ENCODE measurements around the gene NAXE.

The NAXE gene

DNA sequence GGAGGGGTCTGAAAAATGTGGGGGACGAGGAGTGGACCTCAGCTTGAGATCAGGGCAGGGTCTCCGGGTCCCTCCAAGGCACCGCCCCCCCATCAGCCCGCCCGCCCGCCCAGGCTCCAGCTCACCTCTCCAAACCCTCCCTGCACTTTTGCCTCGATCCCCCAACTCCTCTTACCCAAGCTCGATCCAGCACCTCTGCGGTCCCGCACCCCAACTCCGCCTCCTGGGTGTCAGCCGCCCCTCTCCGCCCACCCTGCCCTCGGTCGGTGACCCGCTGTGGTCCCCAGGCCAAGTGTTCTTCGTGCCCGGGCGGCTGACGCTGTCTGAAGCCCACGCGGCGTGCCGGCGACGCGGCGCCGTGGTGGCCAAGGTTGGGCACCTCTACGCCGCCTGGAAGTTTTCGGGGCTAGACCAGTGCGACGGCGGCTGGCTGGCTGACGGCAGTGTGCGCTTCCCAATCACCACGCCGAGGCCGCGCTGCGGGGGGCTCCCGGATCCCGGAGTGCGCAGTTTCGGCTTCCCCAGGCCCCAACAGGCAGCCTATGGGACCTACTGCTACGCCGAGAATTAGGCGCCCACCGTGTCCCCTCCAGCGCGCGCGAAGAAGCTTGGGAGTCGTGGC is 33.3 kb downstream of the NAXE start:
- H3K9ac ChIP-seq, result no peak overlapping the region
- H3K4me3 ChIP-seq (ENCODE audit: low read depth, low read length), result no peak overlapping the region
- no peaks in the 10 kb centered on the region for H3K79me2 ChIP-seq
- H3K27ac ChIP-seq, result no peak overlapping the region
- peak overlapping the region; percentile 56 for H2AFZ ChIP-seq
- peak overlapping the region; percentile 69 for H3K4me2 ChIP-seq (ENCODE audit: low read length)
- H3K9me3 ChIP-seq (ENCODE audit: control insufficient read depth, low read length), result no peaks in the 10 kb centered on the region
- H3K27me3 ChIP-seq (ENCODE audit: control insufficient read depth, insufficient read depth, low read length), result peaks cover 4% of the 10 kb centered on the region
- H3K4me1 ChIP-seq, result peaks cover 10% of the 10 kb centered on the region
- TF ChIP-seq, protein P1, sequence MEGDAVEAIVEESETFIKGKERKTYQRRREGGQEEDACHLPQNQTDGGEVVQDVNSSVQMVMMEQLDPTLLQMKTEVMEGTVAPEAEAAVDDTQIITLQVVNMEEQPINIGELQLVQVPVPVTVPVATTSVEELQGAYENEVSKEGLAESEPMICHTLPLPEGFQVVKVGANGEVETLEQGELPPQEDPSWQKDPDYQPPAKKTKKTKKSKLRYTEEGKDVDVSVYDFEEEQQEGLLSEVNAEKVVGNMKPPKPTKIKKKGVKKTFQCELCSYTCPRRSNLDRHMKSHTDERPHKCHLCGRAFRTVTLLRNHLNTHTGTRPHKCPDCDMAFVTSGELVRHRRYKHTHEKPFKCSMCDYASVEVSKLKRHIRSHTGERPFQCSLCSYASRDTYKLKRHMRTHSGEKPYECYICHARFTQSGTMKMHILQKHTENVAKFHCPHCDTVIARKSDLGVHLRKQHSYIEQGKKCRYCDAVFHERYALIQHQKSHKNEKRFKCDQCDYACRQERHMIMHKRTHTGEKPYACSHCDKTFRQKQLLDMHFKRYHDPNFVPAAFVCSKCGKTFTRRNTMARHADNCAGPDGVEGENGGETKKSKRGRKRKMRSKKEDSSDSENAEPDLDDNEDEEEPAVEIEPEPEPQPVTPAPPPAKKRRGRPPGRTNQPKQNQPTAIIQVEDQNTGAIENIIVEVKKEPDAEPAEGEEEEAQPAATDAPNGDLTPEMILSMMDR (IDR thresholded peaks at IDR 0.05), result no peak
- no peaks in the 10 kb centered on the region for H3K36me3 ChIP-seq (ENCODE audit: control insufficient read depth, insufficient read depth, low read length)

DNA sequence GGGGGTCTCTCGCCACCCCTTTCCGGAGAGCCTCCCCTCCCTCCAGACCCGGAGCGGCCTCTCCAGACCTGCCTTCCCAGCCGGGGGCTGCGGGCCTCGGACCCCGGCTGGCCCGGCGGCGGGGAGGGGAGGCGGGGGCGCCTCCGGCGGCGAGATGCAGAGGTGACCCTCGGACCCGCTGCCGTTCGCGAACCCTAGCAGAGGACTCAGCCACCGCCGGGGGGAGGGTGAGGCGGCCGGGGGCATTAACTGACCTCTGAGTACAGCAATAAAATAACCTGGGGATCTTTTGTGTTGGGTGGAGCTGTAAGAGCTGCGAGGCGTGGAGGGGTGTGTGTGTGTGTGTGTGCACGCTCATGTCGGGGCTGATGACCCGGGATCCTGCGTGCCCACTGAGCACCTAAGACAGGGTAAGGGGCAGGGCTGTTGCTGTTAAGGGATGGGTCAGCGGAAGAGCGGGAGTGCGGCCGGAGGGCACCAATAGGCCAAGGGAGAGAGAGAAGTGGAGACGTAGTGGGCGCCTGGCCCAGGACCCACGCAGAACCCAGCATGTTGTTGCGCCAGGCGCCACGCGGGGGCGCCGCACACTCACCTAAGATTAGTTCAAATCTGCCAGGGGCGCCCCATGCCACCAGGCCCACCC is 34.0 kb downstream of the NAXE start:
- no peaks in the 10 kb centered on the region for H3K9me3 ChIP-seq (ENCODE audit: control insufficient read depth, low read length)
- H3K36me3 ChIP-seq (ENCODE audit: control insufficient read depth, insufficient read depth, low read length), result no peaks in the 10 kb centered on the region
- no peak overlapping the region for H3K4me3 ChIP-seq (ENCODE audit: low read depth, low read length)
- H3K79me2 ChIP-seq, result no peaks in the 10 kb centered on the region
- H3K27me3 ChIP-seq (ENCODE audit: control insufficient read depth, insufficient read depth, low read length), result peaks cover 4% of the 10 kb centered on the region
- no peak overlapping the region for H3K27ac ChIP-seq
- H2AFZ ChIP-seq, result no peak overlapping the region
- no peak overlapping the region for H3K9ac ChIP-seq
- H3K4me2 ChIP-seq (ENCODE audit: low read length), result peak overlapping the region; percentile 56
- H3K4me1 ChIP-seq, result peaks cover 10% of the 10 kb centered on the region
- TF ChIP-seq, protein P1 (IDR thresholded peaks at IDR 0.05), result peak; percentile 58

DNA sequence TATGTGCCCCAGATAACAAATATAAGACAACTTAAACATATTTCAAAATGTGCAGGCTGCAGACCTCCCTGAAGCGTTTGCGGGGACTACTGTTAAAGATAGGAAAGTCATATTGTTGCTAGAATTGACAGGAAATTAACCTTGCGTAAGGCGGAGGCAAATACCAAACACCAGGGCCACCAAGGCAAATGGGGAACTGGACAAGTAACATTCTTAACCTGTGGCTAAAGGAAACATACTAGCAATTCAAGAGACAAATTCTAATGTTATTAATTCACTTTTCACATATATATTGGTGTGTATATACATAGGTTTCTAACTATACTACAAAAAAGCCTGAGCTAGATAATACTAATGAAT is 34.5 kb downstream of the NAXE start:
- Histone ChIP-seq H3K27me3 (ENCODE audit: control insufficient read depth, insufficient read depth, low read length) (peaks cover 4% of the 10 kb centered on the region), H3K4me3 (ENCODE audit: low read depth, low read length) (no peak overlapping the region), H3K36me3 (ENCODE audit: control insufficient read depth, insufficient read depth, low read length) (no peaks in the 10 kb centered on the region), H3K4me2 (ENCODE audit: low read length) (no peak overlapping the region), H3K27ac (no peak overlapping the region), H3K4me1 (peaks cover 10% of the 10 kb centered on the region), H3K9ac (no peak overlapping the region), H2AFZ (no peak overlapping the region), H3K79me2 (no peaks in the 10 kb centered on the region), H3K9me3 (ENCODE audit: control insufficient read depth, low read length) (no peaks in the 10 kb centered on the region)
- TF ChIP-seq, protein P1 (IDR thresholded peaks at IDR 0.05), result no peak

DNA sequence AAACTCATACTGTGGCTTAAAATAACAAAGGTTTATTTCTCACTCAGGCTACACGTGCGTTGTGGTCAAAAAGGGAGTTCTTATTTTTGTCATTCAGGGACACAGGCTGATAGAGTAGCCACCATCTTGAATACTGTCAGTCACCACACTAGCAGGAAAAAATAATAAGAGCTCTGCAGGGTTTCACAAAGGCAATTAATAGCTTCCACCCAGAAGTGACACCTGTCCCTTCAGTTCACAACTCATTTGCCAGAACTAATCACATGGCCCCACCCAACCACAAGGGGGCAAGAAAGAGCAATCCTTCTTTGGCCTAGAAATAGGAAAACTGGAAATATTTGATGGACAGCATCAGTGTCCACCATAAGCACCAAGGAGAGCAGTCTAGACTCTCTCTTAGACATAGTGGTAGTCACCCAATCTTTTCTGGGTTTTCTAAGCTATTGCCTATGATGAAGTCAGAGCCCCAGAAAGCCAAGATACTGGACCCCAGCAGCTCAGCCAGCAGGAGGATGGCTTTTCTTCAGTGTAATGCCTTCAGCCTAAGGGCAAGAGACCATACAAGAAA is 35.8 kb downstream of the NAXE start:
- Histone ChIP-seq H3K9me3 (ENCODE audit: control insufficient read depth, low read length) (no peaks in the 10 kb centered on the region), H3K4me3 (ENCODE audit: low read depth, low read length) (no peak overlapping the region), H3K27ac (no peak overlapping the region), H3K9ac (no peak overlapping the region), H3K4me1 (peaks cover 10% of the 10 kb centered on the region), H3K4me2 (ENCODE audit: low read length) (no peak overlapping the region), H3K36me3 (ENCODE audit: control insufficient read depth, insufficient read depth, low read length) (no peaks in the 10 kb centered on the region), H3K79me2 (no peaks in the 10 kb centered on the region), H3K27me3 (ENCODE audit: control insufficient read depth, insufficient read depth, low read length) (peaks cover 4% of the 10 kb centered on the region), H2AFZ (no peak overlapping the region)
- TF ChIP-seq, protein P1 (IDR thresholded peaks at IDR 0.05), result peak; percentile 53
